ENCODE data around the gene DNMBP. TPM values are rescaled to one million over a fixed set of nuclear protein-coding genes. Genes with fewer than 3 reads are reported as not detected.

Gene DNMBP
- total and polyA plus RNA-seq, 2 of the 8 experiments (the other 6 are each of a cell fraction or from before 2014, with no cell fraction given) = 19.1 to 26.4 TPM

DNA sequence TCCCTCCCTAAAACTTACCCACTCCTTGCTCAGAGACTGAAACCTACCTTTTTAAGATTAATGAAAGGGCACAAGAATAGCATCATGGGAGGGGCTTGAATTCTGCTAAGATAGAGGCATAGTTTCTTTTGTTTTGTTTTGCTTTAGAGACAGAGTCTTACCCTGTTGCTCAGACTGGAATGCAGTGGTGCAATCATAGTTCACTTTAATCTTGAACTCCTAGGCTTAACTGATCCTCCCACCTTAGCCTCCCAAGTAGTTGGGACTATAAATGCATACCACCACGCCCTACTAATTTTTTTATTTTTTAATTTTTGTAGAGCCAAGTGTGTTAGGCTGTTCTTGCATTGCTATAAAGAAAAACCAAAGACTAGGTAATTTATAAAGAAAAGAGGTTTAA, 17.7 kb upstream of the DNMBP start:
- WGBS, 2 experiments (ENCODE audit: extremely low coverage in 1 of 2, insufficient coverage in 1 of 2, insufficient read length in 1 of 2, insufficient replicate concordance in 2 of 2, low coverage in 1 of 2, low lambda C conversion rate in 2 of 2, missing lambda C conversion rate in 1 of 2) = 93% methylated on average over 1 of the region's 1 CpG; no CpG with 5 or more reads in 1 of the 2 experiments
- POLR2A ChIA-PET (ENCODE audit: partially characterized antibody) = interaction anchor here (0.6 kb wide), 1 partner anchor 112 kb away, joined by 3 read pairs; no protein-coding TSS in a partner anchor
- no peak overlapping the region for H3K4me3 ChIP-seq (ENCODE audit: extremely low read depth in 1 of 4, insufficient read depth in 2 of 4, low read depth in 3 of 4, low read length in 4 of 4)
- TF ChIP-seq SRF (IDR thresholded peaks at IDR 0.05; ENCODE audit: low read depth, low read length) (no peak), TBP (IDR thresholded peaks at IDR 0.05; ENCODE audit: low read depth, low read length) (no peak), BRCA1 (IDR thresholded peaks at IDR 0.05; ENCODE audit: low read depth, low read length) (no peak), BACH1 (IDR thresholded peaks at IDR 0.05; ENCODE audit: low read length) (no peak), EP300 (IDR thresholded peaks at IDR 0.05; ENCODE audit: borderline replicate concordance in 1 of 2, low read depth in 2 of 2, low read length in 2 of 2) (no peak), TAF1 (IDR thresholded peaks at IDR 0.05; ENCODE audit: low read depth, low read length) (no peak), SAP30 (IDR thresholded peaks at IDR 0.05; ENCODE audit: insufficient read depth, insufficient replicate concordance, low read length) (no peak), KDM4A (IDR thresholded peaks at IDR 0.05; ENCODE audit: low read depth, low read length, severe bottlenecking) (no peak), RAD21 (IDR thresholded peaks at IDR 0.05 in 1 of 2, conservative IDR thresholded peaks at IDR 0.05 in 1 of 2; ENCODE audit: low read depth in 2 of 2, low read length in 2 of 2) (no peak)
- TF ChIP-seq, protein P1, sequence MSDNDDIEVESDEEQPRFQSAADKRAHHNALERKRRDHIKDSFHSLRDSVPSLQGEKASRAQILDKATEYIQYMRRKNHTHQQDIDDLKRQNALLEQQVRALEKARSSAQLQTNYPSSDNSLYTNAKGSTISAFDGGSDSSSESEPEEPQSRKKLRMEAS (IDR thresholded peaks at IDR 0.05) = no peak

More for the DNA sequence above, 17.7 kb upstream of the DNMBP start:
- Histone ChIP-seq H2BK12ac (ENCODE audit: low read depth, low read length) (no peak overlapping the region), H3K36me3 (ENCODE audit: control insufficient read depth in 2 of 4, insufficient read depth in 4 of 4, low read length in 3 of 4) (no peaks in the 10 kb centered on the region), H3K27me3 (replicated peaks in 1 of 4; ENCODE audit: control insufficient read depth in 3 of 4, extremely low read depth in 1 of 4, insufficient read depth in 3 of 4, low read length in 3 of 4) (no peaks in the 10 kb centered on the region), H3K4me1 (replicated peaks in 1 of 4; ENCODE audit: control insufficient read depth in 3 of 4, insufficient read depth in 4 of 4, low read length in 3 of 4) (no peaks in the 10 kb centered on the region), H3K23me2 (ENCODE audit: low read depth, low read length) (no peaks in the 10 kb centered on the region), H2AK5ac (ENCODE audit: low read depth, low read length) (no peak overlapping the region), H2BK15ac (ENCODE audit: low read length) (no peak overlapping the region), H3K79me1 (ENCODE audit: low read depth, low read length) (no peaks in the 10 kb centered on the region), H3K4ac (replicated peaks; ENCODE audit: insufficient read length, low read depth, low read length) (no peak overlapping the region), H3K56ac (replicated peaks; ENCODE audit: insufficient read length, low read depth, low read length) (no peak overlapping the region), H3K14ac (ENCODE audit: insufficient read length) (no peak overlapping the region), H2BK5ac (ENCODE audit: low read depth, low read length) (no peak overlapping the region), H3K27ac (ENCODE audit: low read depth, low read length) (no peak overlapping the region), H3K9ac (replicated peaks in 1 of 4; ENCODE audit: extremely low read depth in 1 of 4, low read depth in 3 of 4, low read length in 3 of 4) (no peak overlapping the region), H3K18ac (ENCODE audit: extremely low read depth, low read length) (no peak overlapping the region), H3K4me2 (ENCODE audit: insufficient read depth in 1 of 2, low read depth in 2 of 2, low read length in 2 of 2) (no peak overlapping the region), H2BK120ac (replicated peaks; ENCODE audit: low read depth, low read length) (no peak overlapping the region), H2BK20ac (ENCODE audit: low read length) (no peak overlapping the region), H4K5ac (ENCODE audit: insufficient read length, low read depth, low read length) (no peak overlapping the region), H4K8ac (ENCODE audit: extremely low read depth, insufficient read depth, low read length) (no peak overlapping the region), H4K20me1 (replicated peaks in 1 of 2; ENCODE audit: control insufficient read depth in 1 of 2, insufficient read depth in 2 of 2, low read length in 2 of 2) (no peaks in the 10 kb centered on the region), H4K91ac (replicated peaks; ENCODE audit: insufficient read length, low read length) (no peak overlapping the region), H2AFZ (ENCODE audit: low read length) (no peak overlapping the region), H3K23ac (ENCODE audit: insufficient read length) (no peak overlapping the region), H3K9me3 (ENCODE audit: insufficient read depth in 2 of 2, low read depth in 1 of 2, low read length in 1 of 2) (peaks cover 13 to 14% of the 10 kb centered on the region in 2 experiments), H3K79me2 (ENCODE audit: control insufficient read depth in 1 of 2, insufficient read depth in 2 of 2, low read length in 2 of 2) (no peaks in the 10 kb centered on the region)
- no peak for DNase-seq (ENCODE audit: low read depth in 1 of 2, low spot score in 2 of 2)
- CTCF ChIA-PET (ENCODE audit: partially characterized antibody) = interaction anchor here (0.6 to 5.8 kb wide), 4 partner anchors 18 to 1549 kb away, joined by 3 to 37 read pairs (median 4); no protein-coding TSS in a partner anchor
- FAIRE-seq = no peak

Measured in H1 (cell line).